Thymus (tissue), 11 donors: ENCODE data around the gene MCM3AP. TPM values are rescaled to one million over a fixed set of nuclear protein-coding genes. Genes with fewer than 3 reads are reported as not detected.
A peak's percentile ranks its signal among the peaks of the same experiment; 100 is the strongest.

Experiments
- DNase-seq, 9 donors: peaks; one replicate each; pipeline ENCODE4 v3.0.0-alpha.2; 2013; ENCODE audit warnings: low spot score in 9 of 9, low read depth in 6 of 9, missing footprints in 1 of 9
- H3K27ac ChIP-seq, 2 donors: one replicate each; pipeline ENCODE4 v1.5.1; 2013; ENCODE audit warnings: control low read depth in 1 of 2, low read depth in 1 of 2, low read length in 1 of 2, mild to moderate bottlenecking in 1 of 2, moderate library complexity in 1 of 2
- H3K27me3 ChIP-seq, 2 donors: one replicate each; pipeline ENCODE4 v1.5.1; 2013; ENCODE audit warnings: low read length in 1 of 2; ENCODE audit not compliant: control insufficient read depth in 2 of 2, insufficient read depth in 1 of 2
- H3K36me3 ChIP-seq, 2 donors: one replicate each; pipeline ENCODE4 v1.5.1; 2013; ENCODE audit warnings: low read length in 1 of 2, mild to moderate bottlenecking in 1 of 2, moderate library complexity in 1 of 2; ENCODE audit not compliant: control insufficient read depth in 2 of 2, insufficient read depth in 2 of 2
- H3K4me1 ChIP-seq, 2 donors: one replicate each; pipeline ENCODE4 v1.5.1; 2013; ENCODE audit warnings: low read length in 2 of 2; ENCODE audit not compliant: control insufficient read depth in 2 of 2, insufficient read depth in 2 of 2
- H3K4me3 ChIP-seq, 2 donors: one replicate each; pipeline ENCODE4 v1.5.1; 2013; ENCODE audit warnings: low read length in 2 of 2, control low read depth in 1 of 2, mild to moderate bottlenecking in 1 of 2
- H3K9me3 ChIP-seq, 2 donors: one replicate each; pipeline ENCODE4 v1.5.1; 2013; ENCODE audit warnings: low read length in 1 of 2, mild to moderate bottlenecking in 1 of 2; ENCODE audit not compliant: control insufficient read depth in 2 of 2, insufficient read depth in 1 of 2
- WGBS: extraction: QIAGEN DNeasy Blood & Tissue Kit; methylation state at CpG from one replicate; pipeline ENCODE4 v1.1.7; 2013; 5-methylcytosine and 5-hydroxymethylcytosine counted together
- polyA plus RNA-seq: library from polyadenylated mRNA; stranded (reverse); fragments of 200-250 nt; gene quantifications from one replicate; pipeline ENCODE4 v1.2.3, GENCODE V29; 2013
- total RNA-seq: library from RNA; stranded (reverse); fragments of 120-200 nt; gene quantifications from one replicate; pipeline ENCODE4 v1.2.4, GENCODE V29; 2013
- donor health status: healthy.

Gene MCM3AP
- total and polyA plus RNA-seq, 2 donors: 38.1 to 80.4 TPM

DNA sequence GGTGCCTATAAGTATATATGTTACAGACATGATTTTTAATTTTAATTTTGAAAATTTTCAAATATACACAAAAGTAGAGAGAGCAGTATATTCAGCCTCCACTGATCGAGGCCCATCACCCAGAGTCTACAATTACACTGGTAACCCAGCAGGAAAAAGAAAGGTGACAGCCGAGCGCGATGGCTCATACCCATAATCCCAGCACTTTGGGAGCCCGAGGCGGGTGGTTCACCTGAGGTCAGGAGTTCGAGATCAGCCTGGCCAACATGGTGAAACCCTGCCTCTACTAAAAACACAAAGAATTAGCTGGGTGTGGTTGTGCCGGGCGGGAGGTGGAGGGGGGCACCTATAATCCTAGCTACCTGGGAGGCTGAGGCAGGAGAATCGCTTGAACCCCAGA is 2.1 kb upstream of the MCM3AP start:
- no peaks in the 10 kb centered on the region for H3K27me3 ChIP-seq
- H3K9me3 ChIP-seq: peaks cover 0 to 12% of the 10 kb centered on the region in 2 donors
- H3K36me3 ChIP-seq: peaks cover 12 to 18% of the 10 kb centered on the region in 2 donors
- no peak for DNase-seq
- 88% methylated on average over 10 of the region's 10 CpGs for WGBS
- no peak overlapping the region for H3K27ac ChIP-seq
- H3K4me3 ChIP-seq: no peak overlapping the region
- peaks cover 13 to 15% of the 10 kb centered on the region in 2 donors for H3K4me1 ChIP-seq

DNA sequence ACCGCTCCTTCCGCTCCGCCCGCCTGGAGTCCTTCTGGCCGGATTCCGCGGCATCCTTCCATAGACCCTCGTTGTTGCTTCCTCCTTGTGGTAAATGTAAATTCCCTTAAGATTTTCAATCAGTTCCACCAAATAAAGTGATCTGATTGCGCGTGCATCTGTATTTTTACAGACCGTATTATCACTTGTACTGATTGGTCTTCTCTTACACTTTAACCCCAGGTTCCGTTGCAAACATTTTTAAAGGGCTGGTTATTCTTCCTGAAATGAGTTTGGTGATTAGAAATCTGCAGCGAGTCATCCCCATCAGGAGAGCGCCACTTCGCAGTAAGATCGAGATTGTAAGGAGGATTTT is 1.2 kb upstream of the MCM3AP start:
- peak in 2 of 9 donors; percentile 42 to 45 for DNase-seq
- H3K9me3 ChIP-seq: peaks cover 0 to 6% of the 10 kb centered on the region in 2 donors
- peak overlapping the region; percentile 88 to 97 for H3K27ac ChIP-seq
- H3K4me1 ChIP-seq: peaks cover 13 to 15% of the 10 kb centered on the region in 2 donors
- 3% methylated on average over 16 of the region's 16 CpGs for WGBS
- no peaks in the 10 kb centered on the region for H3K27me3 ChIP-seq
- peaks cover 7 to 17% of the 10 kb centered on the region in 2 donors for H3K36me3 ChIP-seq
- peak overlapping the region; percentile 76 to 92 for H3K4me3 ChIP-seq

GRCh38 chr21:46285761-46286647 is 593 bp upstream of the MCM3AP start, which contains the start of gene YBEY:
YBEY (plus strand) TSS chr21:46286342; CDS start chr21:46286914, 572 bp downstream.
- peaks cover 3 to 15% of the 10 kb centered on the region in 2 donors for H3K36me3 ChIP-seq
- peaks cover 13 to 15% of the 10 kb centered on the region in 2 donors for H3K4me1 ChIP-seq
- H3K4me3 ChIP-seq: peak within 1 kb of the TSS; percentile 76 to 92
- peak; percentile 61 to 90 (median 75) for DNase-seq
- H3K27me3 ChIP-seq: no peaks in the 10 kb centered on the region
- under 1% methylated on average over 105 of the region's 105 CpGs for WGBS
- peak within 1 kb of the TSS; percentile 88 to 97 for H3K27ac ChIP-seq
- peaks cover 0 to 6% of the 10 kb centered on the region in 2 donors for H3K9me3 ChIP-seq

- 96% methylated on average over 1 of the region's 1 CpG for WGBS
- peak overlapping the region in 1 of 2 donors; percentile 76 for H3K4me3 ChIP-seq
- H3K27ac ChIP-seq: no peak overlapping the region
- DNase-seq: no peak
- no peaks in the 10 kb centered on the region for H3K27me3 ChIP-seq
- H3K36me3 ChIP-seq: peaks cover 9 to 25% of the 10 kb centered on the region in 2 donors
- H3K9me3 ChIP-seq: peaks cover 0 to 6% of the 10 kb centered on the region in 2 donors
- H3K4me1 ChIP-seq: peaks cover 13 to 15% of the 10 kb centered on the region in 2 donors
Measured at GRCh38 chr21:46284733-46285132, 678 bp downstream of the MCM3AP start.

DNA sequence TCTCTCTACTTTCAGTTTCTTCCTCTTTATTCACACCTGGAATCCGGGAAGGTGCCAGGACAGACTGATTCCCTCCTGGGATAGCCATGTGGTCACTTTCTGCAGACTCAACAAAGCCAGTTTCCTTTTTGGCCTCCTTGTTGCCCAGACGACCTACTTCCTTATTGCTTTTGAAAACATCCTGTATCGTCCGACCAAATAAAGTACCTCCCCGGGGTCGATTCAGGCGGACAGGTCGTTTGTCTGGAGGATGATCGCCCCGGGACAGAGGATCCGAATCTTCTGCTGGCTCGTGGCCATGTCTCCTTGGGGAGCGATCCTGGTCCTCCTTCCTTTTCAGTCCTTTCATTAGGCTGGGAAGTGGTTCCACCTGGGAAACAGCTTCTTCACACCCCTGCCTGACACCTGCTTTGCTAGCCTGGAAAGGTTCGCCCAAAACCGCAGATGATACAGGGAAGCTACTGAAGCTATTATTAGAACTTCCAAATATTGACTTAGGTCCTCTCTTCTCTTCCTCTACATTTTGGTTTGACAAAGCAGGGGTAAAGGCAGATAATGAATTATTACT is 1.2 kb downstream of the MCM3AP start:
- peaks cover 15 to 31% of the 10 kb centered on the region in 2 donors for H3K36me3 ChIP-seq
- H3K9me3 ChIP-seq: peaks cover 0 to 6% of the 10 kb centered on the region in 2 donors
- WGBS: 87% methylated on average over 15 of the region's 15 CpGs
- H3K4me1 ChIP-seq: peaks cover 13 to 15% of the 10 kb centered on the region in 2 donors
- no peak overlapping the region for H3K4me3 ChIP-seq
- no peak for DNase-seq
- no peaks in the 10 kb centered on the region for H3K27me3 ChIP-seq
- no peak overlapping the region for H3K27ac ChIP-seq

GRCh38 chr21:46274797-46275390 is 10.5 kb downstream of the MCM3AP start:
- no peak overlapping the region for H3K27ac ChIP-seq
- H3K4me3 ChIP-seq: no peak overlapping the region
- H3K36me3 ChIP-seq: peaks cover 63 to 88% of the 10 kb centered on the region in 2 donors
- no peaks in the 10 kb centered on the region for H3K4me1 ChIP-seq
- H3K27me3 ChIP-seq: no peaks in the 10 kb centered on the region
- DNase-seq: no peak
- H3K9me3 ChIP-seq: no peaks in the 10 kb centered on the region
- 98% methylated on average over 11 of the region's 11 CpGs for WGBS

DNA sequence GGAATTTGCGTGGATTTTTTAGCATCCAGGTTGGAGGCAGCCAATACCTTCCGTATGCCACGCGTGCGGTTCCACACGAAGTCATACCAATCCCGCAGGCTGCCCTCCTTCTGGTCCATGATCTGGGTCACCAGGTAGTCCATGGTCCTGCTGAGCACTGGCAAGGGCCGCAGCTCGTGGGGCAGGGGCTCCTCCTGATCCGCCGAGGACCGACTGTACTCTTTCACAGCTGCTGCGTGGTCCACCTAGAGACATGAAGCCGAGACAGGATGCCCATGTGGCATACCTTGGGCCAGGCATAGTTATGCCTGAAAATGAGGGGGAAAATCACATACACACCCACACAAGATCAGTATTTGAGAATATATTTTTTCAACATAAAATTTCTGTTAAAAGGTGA is 12.1 kb downstream of the MCM3AP start:
- Histone ChIP-seq H3K9me3 (peaks cover 0 to 1% of the 10 kb centered on the region in 2 donors), H3K27me3 (no peaks in the 10 kb centered on the region), H3K4me1 (no peaks in the 10 kb centered on the region), H3K36me3 (peaks cover 66 to 90% of the 10 kb centered on the region in 2 donors), H3K4me3 (no peak overlapping the region), H3K27ac (no peak overlapping the region)
- no peak for DNase-seq
- 98% methylated on average over 14 of the region's 14 CpGs for WGBS

GRCh38 chr21:46269466-46269865 is 15.9 kb downstream of the MCM3AP start:
- Histone ChIP-seq H3K9me3 (peaks cover 0 to 1% of the 10 kb centered on the region in 2 donors), H3K36me3 (peaks cover 84 to 90% of the 10 kb centered on the region in 2 donors), H3K4me1 (no peaks in the 10 kb centered on the region), H3K4me3 (no peak overlapping the region), H3K27ac (no peak overlapping the region), H3K27me3 (no peaks in the 10 kb centered on the region)
- WGBS: 99% methylated on average over 10 of the region's 10 CpGs
- DNase-seq: no peak

GRCh38 chr21:46268371-46268770 is 17.0 kb downstream of the MCM3AP start:
- Histone ChIP-seq H3K36me3 (peaks cover 85 to 91% of the 10 kb centered on the region in 2 donors), H3K27me3 (no peaks in the 10 kb centered on the region), H3K27ac (no peak overlapping the region), H3K9me3 (peaks cover 0 to 1% of the 10 kb centered on the region in 2 donors), H3K4me3 (no peak overlapping the region), H3K4me1 (no peaks in the 10 kb centered on the region)
- DNase-seq: no peak
- 98% methylated on average over 13 of the region's 13 CpGs for WGBS
